ENCODE measurements around the gene ADGRD1.

ADGRD1 gene

DNA sequence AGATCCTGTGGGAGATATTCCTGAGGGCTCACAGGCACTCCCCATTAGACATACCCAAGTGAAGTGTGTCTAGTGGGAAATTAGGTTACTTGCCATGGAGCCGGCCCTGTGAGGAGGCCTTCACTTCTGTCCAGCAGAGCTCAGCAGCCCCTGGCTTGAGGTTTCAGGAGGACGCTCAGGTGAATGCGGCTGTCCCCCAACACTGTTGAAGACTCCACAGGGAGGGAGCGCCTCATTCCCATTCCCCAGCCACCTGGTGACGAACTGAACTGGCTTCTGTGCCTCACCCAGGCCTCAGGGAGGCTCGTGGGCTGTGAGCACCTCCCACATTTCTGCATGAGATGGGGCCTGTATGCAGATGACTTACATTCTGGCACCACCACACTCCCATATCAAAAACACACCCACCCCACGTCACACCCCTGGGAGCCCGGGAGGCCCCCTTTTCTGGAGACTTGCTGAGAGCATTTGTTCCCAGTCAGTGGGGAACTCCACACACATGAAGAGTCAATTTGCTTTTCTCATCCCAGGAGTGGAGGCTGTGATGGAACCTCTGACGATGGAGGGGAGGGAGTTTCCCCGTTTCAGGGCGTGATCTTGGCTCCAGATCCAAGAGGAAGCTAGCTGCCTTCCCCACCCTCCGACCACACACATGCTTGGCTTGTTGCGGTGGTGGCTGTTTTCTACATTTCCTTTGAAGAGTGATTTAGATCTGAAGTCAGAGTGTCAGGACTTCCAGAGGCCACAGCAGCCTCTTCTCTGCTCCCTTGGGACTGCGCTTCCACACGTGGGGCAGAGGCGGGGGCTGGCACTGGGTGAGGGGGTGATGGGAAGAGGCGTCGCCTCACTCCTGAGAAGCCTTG is 120.7 kb downstream of the ADGRD1 start:
- DNase-seq (ENCODE audit: low read depth): no peak

DNA sequence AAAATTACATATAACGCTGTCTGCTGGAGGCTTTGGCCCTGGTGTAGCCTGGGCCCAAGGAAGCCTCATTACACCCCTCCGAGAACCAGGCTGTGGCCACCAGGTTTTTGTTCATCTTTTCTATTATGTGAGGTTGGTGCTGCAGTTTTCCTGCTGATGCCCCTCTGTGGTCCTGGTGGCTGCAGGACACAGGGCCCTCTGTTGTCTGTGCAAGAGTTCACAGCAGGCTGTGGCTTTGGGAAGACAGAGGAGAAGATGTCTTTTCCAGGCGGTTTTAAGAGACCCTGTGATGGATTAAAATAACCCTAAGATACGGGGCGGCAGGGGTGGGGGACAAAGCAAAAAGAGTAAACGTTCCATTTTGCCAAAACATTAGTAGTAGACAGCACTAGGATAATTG is 121.5 kb downstream of the ADGRD1 start:
- no peak for DNase-seq (ENCODE audit: low read depth)

- no peak for DNase-seq (ENCODE audit: low read depth)
Observed at GRCh38 chr12:131075611-131076010, 121.9 kb downstream of the ADGRD1 start.

DNA sequence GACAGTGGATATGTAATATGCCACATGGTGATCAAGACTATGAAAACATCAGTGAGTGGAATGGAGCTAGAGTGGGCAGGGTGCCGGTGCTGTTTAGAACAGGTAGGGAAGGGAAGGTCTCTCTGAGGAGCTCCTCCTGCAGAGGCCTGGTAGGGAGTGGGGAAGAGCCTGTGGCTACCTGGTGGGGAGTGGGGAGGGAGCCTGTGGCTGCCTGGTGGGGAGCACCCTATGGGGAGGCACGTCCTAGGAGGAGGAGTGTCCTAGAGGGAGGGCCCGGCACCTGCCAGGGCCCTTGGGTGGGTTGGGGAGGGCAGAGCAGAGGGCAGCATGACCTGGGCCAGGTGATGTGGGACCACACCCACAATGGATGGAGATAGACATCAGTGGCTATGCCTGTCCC is 122.6 kb downstream of the ADGRD1 start:
- no peak for DNase-seq (ENCODE audit: low read depth)

- DNase-seq (ENCODE audit: low read depth): no peak
Observed at GRCh38 chr12:131076791-131077747, 123.4 kb downstream of the ADGRD1 start.

- no peak for DNase-seq (ENCODE audit: low read depth)
Observed at GRCh38 chr12:131077931-131078391, 124.3 kb downstream of the ADGRD1 start.

DNA sequence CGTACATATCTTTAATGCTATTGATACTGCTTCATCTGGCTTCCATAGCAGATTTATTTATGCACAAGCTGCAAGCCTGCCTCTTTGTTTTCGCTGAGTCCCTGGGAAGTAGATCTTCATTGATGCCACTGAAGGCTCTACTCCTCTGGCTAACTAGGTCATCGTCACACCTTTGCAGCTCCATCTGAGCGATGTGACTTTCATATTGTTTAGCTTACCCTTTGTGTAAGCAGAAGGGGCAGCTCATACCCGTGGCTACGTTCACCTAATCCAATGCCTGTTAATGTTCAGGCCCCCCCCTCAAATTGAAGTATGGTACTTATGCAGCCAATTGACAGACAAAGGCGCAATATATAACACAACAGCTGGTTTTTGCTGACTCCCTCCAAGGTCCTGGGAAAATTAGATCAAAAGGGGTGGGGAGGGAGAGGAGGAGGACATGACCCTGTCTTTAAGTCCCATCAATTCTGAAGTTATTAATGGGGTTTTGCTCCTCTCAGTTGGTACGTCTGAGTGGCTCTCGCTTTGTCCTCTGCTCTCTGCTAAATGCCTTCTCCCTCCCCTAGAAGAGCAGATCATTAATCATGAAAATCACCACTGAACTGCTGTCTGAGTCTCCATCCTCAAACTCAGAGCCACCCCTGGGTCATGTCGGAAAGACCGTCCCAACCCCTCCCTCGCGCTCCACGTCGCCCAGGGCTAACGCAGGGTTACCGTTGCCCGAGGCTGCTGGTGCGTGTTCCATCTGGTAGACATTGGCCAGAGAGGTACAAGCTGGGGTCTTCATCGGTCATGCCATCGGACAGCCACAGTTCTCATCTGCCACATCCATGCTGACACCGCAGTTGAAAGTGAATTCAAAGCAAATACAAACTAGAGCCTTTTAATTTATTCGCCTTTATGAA is 128.8 kb downstream of the ADGRD1 start:
- no peak for DNase-seq (ENCODE audit: low read depth)

GRCh38 chr12:131084341-131085011 is 130.8 kb downstream of the ADGRD1 start:
- no peak for DNase-seq (ENCODE audit: low read depth)

- DNase-seq (ENCODE audit: low read depth): no peak
Observed at GRCh38 chr12:131085125-131085815, 131.6 kb downstream of the ADGRD1 start.

GRCh38 chr12:131085816-131086591 is 132.3 kb downstream of the ADGRD1 start:
- DNase-seq (ENCODE audit: low read depth): no peak

DNA sequence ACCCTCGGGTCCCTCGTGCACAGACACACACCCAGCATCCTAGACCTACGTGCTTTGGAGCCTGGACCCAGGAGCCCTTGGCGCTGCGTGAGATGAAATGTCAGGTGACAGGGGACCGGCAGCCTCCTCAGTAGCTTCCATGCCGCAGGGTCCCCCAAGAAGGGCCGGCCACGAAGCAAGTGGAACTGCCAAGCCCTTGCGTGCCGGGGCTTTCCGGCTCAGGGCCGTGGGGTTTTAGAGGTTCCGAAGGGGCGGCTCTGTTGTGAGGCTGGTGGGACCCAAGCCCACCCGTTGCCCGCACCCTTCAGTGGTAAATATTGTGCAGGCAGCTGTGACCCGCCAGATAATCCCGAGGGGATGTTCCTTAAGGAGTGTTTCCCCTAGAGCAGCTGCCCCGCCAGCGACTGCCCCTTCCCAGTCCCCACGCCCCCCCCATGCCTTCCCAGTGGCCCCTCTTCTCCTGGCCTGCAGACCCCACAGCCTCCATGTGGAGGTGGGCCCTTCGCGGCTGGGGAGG is 133.7 kb downstream of the ADGRD1 start:
- DNase-seq (ENCODE audit: low read depth): no peak

DNA sequence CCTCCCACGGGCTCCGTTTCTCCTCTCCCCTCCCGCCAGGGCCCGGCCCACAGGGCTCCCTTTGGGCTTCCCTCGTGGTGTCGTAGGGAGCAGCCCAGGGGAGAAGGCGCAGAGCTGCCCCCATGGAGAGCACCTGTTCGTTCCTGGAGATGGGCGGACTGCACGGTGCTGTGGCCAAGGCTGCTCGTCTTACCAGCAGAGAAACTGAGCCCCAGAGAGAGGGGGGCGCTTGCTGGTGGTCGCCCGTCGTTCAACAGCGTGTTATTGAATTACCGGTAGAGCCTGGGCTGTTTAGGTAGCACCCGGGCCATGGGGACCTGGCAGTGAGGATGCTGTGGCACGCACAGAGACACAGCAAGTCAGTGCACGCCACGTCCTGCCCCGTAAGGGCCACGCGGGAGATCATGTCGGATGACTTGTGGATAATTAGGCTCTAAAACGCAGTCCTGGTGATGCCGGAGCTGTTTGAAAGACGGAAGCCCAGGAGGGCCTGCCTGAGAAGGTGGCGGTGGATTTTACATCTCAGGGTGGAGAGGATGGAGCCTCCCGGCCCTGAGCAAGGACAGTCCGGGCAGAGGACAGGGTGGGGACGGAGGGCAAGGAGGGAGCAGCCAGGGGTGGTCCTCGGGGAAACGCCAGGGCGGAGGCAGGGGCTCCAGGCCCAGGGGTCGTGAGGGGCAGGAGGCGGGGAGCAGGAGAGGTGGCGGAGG is 134.4 kb downstream of the ADGRD1 start:
- DNase-seq (ENCODE audit: low read depth): no peak

DNA sequence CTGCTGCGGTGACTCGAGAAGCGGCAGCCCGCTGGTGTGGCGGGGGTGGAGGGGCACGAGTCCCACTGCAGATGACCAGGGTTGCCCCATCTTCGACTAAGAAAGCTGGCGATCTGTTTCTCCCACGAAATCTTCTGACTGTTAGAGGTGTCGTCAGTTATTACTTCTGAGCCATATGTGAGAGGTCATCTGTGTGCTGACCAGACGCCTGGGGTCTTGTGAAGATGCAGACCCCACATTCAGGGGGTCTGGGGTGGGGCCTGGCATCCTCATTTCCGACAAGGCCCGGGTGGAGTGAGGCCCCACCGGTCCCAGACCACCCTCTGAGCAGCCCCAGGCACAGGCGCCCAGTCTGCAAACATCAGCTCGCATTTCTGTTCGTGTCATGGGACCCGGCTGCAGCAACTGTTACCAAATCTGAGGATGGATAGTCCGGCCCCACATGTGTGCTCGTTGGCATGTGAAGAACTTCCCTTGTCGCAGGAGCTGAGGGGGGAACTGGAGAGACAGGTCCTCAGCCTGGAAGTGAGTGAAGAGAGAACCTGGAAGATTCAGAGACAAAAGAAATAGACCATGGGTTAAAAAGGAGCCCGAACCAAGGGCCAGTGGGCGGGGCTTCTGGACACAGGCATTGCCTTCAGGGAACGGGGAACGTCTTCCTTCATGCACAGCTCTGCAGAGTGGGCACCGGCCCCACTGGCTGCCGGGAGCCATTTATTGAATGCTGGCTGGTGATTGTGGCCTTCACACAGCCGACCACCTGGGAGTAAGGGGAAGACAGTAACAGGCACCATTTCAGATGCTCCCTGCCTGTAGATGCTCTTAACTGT is 135.2 kb downstream of the ADGRD1 start:
- DNase-seq (ENCODE audit: low read depth): no peak

GRCh38 chr12:131089531-131090273 is 136.0 kb downstream of the ADGRD1 start:
- DNase-seq (ENCODE audit: low read depth): no peak

DNA sequence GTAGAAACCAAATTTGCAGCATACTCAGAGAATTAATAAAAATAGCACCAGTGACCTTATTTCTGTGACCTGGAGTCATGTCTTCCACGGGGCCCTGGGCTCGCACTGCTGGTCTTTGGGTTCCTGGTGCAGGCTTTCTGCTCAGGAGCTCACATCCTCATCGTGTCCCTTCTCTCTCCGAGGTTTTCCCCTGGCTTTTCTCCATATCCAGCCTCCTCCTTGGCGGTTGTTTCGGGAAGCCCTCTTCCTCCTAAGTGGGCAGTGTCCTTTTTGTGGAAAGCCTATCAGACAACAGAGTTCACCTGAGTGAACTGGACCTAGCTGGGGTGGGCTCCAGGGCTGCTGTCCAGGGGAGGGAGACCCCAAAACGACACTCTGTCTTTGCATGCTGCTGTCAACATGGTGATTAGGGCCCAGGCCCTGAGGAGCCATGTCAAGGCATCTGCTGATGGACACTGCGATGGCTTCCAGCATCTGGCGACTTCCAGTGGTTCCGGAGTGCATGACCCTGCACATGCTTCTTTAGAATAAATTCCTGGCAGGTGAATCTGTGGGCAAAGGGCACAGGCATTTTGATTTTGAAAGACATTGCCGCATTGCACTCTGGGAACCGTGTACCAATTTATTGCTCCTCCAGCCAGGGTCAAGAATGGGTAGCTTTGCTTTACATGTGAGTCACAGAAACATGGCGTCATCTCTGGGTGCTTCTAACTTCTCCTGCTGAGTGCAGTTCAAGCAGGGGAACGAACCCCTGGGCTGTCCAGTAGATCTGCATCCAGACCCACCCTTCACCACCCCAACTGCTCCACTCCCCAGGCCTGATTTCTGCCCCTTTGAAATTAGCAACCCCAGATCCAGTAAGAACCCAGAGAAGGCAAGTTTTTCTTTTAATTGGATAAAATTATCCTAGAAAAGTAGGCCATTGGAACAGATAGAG is 136.8 kb downstream of the ADGRD1 start:
- no peak for DNase-seq (ENCODE audit: low read depth)

- DNase-seq (ENCODE audit: low read depth): peak; percentile 30
Observed at GRCh38 chr12:131091413-131091975, 137.8 kb downstream of the ADGRD1 start.
